22Rv1 (cell line): ENCODE measurements around the gene DIRAS1.

Experiments
- ZFX ChIP-seq: fragments of 450-650 bp; IDR thresholded peaks from 2 replicates; pipeline ENCODE4 v1.6.1; 2017; ENCODE audit warnings: antibody characterized with exemption, borderline replicate concordance
- TF ChIP-seq, protein P1 (sequence below): fragments of 450-650 bp; IDR thresholded peaks from 2 replicates; pipeline ENCODE4 v1.5.1; 2017; ENCODE audit warnings: mild to moderate bottlenecking

DNA sequence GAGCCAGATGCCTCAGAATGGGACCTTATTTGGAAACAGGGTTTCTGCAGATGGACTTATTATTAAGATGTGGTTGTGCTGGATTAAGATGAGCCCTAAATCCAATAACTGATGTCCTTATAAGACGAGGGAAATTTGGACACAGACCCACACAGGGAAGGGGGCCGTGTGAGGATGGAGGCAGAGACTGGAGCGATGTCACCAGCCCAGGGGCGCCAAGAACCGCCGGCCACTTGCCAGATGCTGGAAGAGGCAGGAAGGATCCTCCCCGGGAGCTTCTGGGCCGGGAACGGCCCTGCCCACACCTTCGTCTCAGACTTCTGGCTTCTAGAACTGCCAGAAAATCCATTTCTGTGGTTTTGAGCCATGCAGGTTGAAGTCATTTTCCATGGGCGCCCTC is 45.3 kb downstream of the DIRAS1 start:
- TF ChIP-seq, protein P1, sequence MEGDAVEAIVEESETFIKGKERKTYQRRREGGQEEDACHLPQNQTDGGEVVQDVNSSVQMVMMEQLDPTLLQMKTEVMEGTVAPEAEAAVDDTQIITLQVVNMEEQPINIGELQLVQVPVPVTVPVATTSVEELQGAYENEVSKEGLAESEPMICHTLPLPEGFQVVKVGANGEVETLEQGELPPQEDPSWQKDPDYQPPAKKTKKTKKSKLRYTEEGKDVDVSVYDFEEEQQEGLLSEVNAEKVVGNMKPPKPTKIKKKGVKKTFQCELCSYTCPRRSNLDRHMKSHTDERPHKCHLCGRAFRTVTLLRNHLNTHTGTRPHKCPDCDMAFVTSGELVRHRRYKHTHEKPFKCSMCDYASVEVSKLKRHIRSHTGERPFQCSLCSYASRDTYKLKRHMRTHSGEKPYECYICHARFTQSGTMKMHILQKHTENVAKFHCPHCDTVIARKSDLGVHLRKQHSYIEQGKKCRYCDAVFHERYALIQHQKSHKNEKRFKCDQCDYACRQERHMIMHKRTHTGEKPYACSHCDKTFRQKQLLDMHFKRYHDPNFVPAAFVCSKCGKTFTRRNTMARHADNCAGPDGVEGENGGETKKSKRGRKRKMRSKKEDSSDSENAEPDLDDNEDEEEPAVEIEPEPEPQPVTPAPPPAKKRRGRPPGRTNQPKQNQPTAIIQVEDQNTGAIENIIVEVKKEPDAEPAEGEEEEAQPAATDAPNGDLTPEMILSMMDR = no peak
- no peak for TF ChIP-seq ZFX
